Inflammatory macrophage (primary cell): ENCODE data around the gene LGALS12.
"Not testable (repeated sequence)": the region's sequence is repeated elsewhere in the genome, so short reads cannot be mapped to it uniquely, and the experiment has no call there.

Experiments used
- DNase-seq, 2 donors: peaks; one replicate each; pipeline ENCODE4 v3.0.0-alpha.2; 2020 to 2022

The LGALS12 gene

DNA sequence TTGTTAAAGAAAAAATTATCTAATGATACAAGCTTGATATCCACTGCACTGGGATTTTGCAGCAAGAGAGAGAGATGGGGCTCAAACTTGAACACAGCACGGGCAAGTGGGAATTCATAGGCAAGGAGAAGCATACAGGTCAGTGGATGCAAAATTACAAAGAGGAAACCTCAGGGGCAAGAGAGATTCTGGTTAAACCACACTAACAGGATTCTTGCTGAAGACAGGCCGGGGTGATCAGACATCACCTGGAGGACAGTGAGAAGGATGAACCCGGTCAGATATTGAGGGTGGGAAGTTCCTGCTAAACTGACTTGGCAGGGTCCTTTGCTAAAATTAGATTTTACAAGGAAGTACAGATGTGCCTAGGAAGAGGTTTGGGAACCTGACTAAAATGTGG is 28.2 kb downstream of the LGALS12 start:
- no peak for DNase-seq

GRCh38 chr11:63534895-63535461 is 29.1 kb downstream of the LGALS12 start:
- DNase-seq, result no peak

- no peak for DNase-seq
Measured at GRCh38 chr11:63535734-63536133, 29.9 kb downstream of the LGALS12 start.

DNA sequence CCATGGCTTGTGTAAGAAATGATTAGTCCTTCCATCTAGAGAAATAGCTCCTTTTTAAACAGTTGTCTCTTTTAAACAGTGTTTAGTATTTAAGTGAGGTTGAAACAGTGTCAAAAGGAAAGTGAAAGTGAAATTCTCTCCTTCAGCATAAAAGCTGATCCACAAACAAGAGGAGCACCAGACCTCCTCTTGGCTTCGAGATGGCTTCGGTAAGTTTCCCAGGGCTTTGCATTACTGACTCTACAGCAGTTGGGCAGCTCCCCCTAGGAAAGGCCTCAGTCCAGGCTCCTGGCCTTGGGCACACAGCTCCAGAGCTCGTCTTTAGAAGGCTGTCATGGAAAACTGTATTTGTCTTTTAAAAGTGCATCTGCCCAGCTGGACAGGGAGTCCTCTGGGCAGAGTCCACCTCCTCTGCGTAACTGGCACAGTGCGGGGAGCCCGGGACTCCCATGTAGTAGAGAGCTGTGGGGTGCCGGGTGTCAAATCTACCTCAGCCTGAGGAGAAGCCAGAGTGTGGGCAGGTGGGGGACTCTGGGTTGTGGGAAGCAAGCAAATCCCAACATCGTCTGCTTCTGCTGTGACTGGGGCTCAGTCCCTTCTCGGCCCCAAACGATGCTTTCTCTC is 30.9 kb downstream of the LGALS12 start, which contains the start of gene PLAAT4:
Gene PLAAT4, plus strand, starts transcription at position 140 of the 624 bp plus-strand sequence. Its CDS starts 61 bp downstream, at position 201.
- DNase-seq, result peak; percentile 14 to 30

- peak in 1 of 2 donors; percentile 10 for DNase-seq
Measured at GRCh38 chr11:63537293-63538101, 31.6 kb downstream of the LGALS12 start.

- DNase-seq, result not testable (repeated sequence)
Measured at GRCh38 chr11:63542506-63542905, 36.6 kb downstream of the LGALS12 start.

- peak; percentile 34 to 43 for DNase-seq
Measured at GRCh38 chr11:63543711-63544110, 37.8 kb downstream of the LGALS12 start.

DNA sequence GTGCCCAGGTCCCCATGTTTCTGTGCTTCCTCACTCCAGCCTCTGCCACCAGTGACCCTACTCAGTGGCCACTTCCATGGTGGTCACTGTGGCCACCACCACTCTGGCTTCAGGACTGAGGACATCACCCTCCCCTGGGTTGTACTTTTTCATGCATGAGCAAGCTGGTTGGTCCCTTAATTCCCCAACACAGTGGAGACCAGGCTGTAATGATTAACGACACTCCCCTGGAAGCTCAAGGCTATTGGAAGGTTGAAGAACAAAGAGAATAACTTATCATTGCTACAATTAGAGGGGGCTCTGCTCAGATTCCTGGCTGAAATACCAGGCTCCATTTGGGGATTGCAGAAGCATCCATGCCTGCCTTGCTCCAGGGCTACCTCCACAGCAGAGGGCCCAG is 41.2 kb downstream of the LGALS12 start:
- DNase-seq, result no peak

- no peak for DNase-seq
Measured at GRCh38 chr11:63548178-63548577, 42.3 kb downstream of the LGALS12 start.

DNA sequence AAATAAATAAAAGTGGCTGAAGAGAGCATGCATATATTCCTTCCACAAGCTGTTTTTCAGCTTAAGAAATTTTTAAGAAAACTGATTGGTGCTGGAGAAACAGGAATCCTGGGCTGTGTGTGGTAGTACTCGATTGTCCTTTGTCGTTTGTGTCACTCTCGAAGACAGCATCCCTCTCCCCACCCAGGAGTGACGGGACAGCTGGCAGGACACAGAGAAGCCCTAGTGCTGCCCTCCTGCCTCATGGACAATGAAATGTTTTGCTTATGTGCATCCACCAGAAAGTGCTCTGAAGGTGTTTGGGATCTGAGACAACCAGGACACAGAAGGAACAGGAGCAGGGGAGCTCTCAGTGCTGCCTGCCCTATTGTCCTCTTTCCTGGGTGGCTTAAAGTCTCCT is 43.5 kb downstream of the LGALS12 start:
- DNase-seq, result no peak

GRCh38 chr11:63550156-63550700 is 44.3 kb downstream of the LGALS12 start:
- DNase-seq, result not testable (repeated sequence)

GRCh38 chr11:63551091-63551888 is 45.4 kb downstream of the LGALS12 start:
- no peak for DNase-seq

- no peak for DNase-seq
Measured at GRCh38 chr11:63551889-63552266, 46.0 kb downstream of the LGALS12 start.

DNA sequence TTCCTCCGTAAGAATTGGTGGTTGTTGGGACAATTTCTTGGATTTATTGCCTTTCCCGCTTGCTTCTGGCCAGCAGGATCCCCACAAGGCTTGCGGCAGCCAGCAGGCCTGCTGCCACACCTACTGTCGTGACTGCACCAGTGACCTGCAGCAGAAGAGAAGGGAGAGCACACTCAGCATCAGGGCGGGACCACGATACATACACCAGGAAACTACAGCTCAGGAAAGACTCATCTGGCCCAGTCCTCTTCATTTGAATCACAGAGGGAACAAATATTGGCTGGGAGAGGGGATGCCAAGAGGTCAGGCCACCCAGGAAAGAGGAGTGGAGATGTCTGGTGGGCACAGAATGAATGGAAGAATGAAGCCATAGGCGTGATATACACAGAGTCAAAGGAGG is 47.0 kb downstream of the LGALS12 start:
- DNase-seq, result no peak

GRCh38 chr11:63553759-63554158 is 47.9 kb downstream of the LGALS12 start:
- no peak for DNase-seq

- no peak for DNase-seq
Measured at GRCh38 chr11:63554877-63555223, 49.0 kb downstream of the LGALS12 start.

DNA sequence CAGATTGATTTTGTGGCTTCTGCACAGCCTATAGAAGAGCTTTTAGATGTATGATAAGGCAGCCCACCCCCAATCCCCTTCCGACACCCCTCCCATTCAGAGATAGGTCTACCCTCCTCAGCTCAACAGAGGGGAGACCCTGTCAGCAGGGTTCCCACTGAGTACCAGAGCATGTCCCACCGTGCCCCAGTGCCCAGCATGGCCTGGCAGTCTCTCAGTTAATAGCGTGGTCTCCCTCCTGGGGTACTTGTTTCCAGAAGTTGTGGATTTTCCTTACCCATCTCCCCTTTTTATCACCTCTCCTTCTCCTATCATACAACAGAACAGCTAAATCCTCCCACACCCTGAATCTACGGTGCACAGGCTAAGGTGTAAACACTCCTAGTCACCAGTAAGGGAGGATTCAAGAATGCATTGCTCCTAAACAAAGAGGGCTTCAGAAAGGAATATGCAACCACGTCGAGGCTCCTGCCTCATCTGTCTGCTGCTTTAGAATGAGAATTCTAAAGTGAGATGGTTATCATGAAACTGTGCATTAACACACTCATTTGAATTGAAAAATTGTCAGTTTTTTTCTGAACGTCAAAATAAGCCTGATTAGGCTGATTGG is 50.6 kb downstream of the LGALS12 start:
- no peak for DNase-seq

- no peak for DNase-seq
Measured at GRCh38 chr11:63557570-63557969, 51.7 kb downstream of the LGALS12 start.

- DNase-seq, result no peak
Measured at GRCh38 chr11:63558459-63559157, 52.7 kb downstream of the LGALS12 start.

DNA sequence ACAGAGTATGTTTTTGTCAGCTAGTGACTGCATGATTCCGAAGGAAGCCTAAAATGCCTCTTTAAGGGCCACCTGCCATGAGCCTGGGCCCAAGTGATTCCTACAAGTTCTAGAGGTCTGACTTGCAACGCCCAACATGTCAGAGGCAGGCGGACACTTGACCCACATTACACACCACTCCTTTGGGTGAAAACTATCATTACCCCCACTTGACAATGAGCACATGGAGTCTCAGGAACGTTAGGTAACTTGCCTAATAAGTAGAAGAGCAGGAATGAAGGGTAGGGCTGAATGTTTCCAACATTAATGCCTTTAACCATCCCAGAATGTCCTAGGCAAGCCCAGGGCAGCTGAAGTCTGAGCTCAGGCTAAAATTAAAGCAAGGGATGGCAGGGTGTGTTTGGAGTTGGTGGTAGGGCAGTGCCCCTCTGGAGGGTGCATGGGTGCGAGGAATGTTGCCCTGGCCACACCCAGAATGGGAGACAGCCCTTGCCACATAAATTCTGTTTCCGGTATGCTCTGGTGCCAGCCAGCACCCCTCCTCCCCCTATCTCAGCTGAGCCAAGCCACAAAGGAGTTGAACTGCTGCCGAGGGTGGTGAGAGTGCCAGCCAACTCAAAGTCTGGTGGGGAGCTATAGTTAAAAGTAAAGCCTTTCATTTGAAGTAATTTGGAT is 54.8 kb downstream of the LGALS12 start:
- no peak for DNase-seq
